Endometrial microvascular endothelial cells (primary cell): Measurements from ENCODE around the gene ARHGAP29. TPM values are rescaled to one million over a fixed set of nuclear protein-coding genes. Genes with fewer than 3 reads are reported as not detected.

Source experiments
- in situ Hi-C: cut with HindIII; loops from 2 replicates; pipeline ENCODE4 v1.10.0; 2017; ENCODE audit warnings: low sequenced_read_pairs, low pct_unique_long_range_greater_than_20kb; ENCODE audit errors: inconsistent ontology term
- total RNA-seq: library from RNA; depleted of rRNA; stranded (reverse); fragments of >200 nt; gene quantifications from one replicate; pipeline ENCODE4 v1.2.3, GENCODE V29; 2015; ENCODE audit errors: inconsistent ontology term

The ARHGAP29 gene
- total RNA-seq, 1 donor from 2014 or later, result 139 TPM

DNA sequence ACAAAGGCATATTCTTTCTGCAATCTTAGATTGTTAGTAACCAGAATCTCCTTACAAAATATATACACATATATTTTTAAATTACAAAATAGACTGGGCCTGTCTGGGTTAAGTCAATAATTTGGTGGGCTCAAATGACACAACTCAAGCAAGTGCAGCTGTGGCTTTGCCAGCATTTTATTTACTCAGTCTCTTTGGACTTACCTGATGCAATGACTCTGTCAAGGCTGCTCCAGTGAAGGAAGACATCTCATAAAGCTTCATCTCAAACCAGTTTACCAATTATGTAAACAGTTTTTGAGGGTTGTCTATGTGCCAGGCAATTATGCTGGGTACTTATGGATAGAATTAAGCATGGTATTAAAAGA is 93.6 kb downstream of the ARHGAP29 start:
- in situ Hi-C loops, result no loop called here

GRCh38 chr1:94143173-94143808 is 94.1 kb downstream of the ARHGAP29 start:
- in situ Hi-C loops, result no loop called here

- in situ Hi-C loops, result no loop called here
Observed at GRCh38 chr1:94142583-94142982, 94.8 kb downstream of the ARHGAP29 start.

DNA sequence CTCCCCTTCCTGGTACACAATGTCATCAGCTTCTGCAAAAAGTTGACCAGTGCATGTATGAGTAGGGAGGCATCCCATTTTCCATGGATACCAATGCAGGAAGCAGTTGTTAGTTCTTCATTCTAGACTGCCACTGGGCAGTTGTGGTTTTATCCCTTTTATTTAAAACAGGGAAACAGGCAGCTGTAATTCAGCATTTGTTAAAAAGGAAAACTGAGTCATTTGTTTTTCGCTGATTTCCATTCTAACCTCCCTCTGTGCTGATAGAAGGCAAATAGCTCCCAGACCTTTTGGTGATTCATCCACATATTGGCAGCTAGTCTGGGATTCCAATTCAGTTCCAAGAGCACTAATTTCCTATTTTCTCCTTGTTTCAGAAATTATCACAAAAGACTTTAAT is 95.4 kb downstream of the ARHGAP29 start:
- in situ Hi-C loops, result no loop called here

GRCh38 chr1:94132111-94132510 is 105.3 kb downstream of the ARHGAP29 start:
- in situ Hi-C loops, result no loop called here

- in situ Hi-C loops, result no loop called here
Observed at GRCh38 chr1:94130851-94131595, 106.4 kb downstream of the ARHGAP29 start.

DNA sequence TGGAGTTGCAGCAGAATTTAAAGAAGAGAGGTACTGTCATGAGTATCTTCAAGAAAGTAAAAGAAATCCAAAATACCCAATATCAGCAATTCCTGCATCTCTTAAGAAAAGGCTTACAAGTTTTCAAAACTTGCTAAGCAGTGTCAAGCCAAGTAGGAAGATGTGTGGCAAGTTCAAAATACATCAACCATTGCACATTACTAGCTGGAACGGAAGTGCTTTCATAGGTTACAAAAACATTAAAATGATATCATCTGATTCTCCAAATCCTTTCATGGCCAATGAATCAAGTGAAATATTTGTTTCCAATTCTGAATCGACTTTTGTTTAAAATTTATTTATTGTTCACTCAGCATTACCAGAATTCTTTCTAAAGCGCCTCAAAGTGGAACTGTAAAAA is 110.7 kb downstream of the ARHGAP29 start:
- in situ Hi-C loops, result no loop called here

DNA sequence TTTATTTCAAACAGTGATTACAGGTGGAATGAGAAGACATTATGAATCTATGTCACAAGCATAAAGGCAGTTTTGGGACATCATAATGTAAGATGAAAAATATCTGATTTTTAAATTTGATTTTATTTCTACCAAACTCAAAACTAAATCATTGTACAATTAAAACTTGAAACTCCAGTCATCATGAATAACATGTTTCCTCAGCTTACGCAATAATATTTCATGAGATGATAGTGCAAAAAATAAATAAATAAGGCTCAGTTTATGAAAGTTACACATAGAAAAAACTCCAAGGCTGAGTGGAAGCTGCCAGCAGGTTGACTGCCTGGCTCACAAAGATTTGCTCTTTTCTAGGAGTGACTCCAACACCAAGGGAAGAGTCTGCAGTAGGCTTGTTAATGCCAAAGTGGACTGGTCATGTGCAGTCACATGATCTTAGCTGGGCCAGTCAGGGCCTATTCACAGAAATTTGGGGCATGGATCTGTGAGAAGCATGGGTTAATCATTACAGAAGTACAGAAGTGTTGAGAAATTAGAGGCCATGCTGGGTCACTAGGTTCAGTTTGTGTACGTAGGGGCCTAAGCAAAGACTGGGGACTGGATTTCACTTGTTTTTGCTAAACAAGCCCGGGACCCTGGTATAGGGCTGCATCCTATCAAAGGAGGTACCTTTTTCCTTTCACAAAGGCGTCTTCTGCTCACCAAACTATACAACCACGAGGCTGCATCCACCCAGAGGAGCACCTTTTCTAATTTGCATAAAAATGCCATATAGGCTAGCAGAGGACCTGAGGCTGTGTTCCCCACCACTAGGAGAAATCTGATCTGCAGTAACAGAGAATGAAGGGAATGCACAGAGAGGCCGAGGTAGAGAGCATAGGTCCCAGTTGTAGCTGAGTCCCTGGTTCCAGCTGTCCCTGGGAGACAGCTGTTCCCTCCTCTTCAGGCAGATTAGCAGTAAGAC is 111.6 kb downstream of the ARHGAP29 start:
- in situ Hi-C loops, result no loop called here

DNA sequence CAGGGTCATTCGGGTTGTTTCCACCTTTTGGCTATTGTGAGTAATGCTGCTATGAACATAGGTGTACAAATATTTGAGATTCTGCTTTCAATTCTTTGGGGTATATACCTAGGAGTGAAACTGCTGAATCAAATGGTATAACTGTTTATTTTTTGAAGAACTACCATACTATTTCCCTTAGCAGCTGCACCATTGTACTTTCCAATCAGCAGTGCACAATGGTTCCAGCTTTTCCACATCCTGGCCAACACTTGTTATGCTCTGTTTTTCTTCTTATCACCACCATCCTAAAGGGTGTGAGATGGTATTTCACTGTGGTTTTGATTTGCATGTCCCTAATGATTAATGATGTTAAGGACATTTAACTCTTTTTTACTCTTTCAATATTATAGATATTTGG is 112.8 kb downstream of the ARHGAP29 start:
- in situ Hi-C loops, result no loop called here

- in situ Hi-C loops, result no loop called here
Observed at GRCh38 chr1:94122201-94122970, 115.0 kb downstream of the ARHGAP29 start.

Other genes with a start within 250 kb of the ARHGAP29 start
- gene ABCA4, start 116.4 kb downstream of the ARHGAP29 start, total RNA-seq, result 0.09 TPM
- gene ABCD3, start 180.8 kb upstream of the ARHGAP29 start, total RNA-seq, result 35.1 TPM